HepG2 (cell line): ENCODE data around the gene SRCAP. TPM values are rescaled to one million over a fixed set of nuclear protein-coding genes. Genes with fewer than 3 reads are reported as not detected.

ENCODE experiments used
- ATF4 ChIP-seq, 2 experiments: fragments of 450-650 bp in 1 of 2; sonication (generic) in 1 of 2; formaldehyde crosslinking; IDR thresholded peaks; 2 replicates each; pipeline versions ENCODE4 v1.5.0 to v1.8.0; 2020 to 2022; ENCODE audit warnings: mild to moderate bottlenecking in 1 of 2, missing genetic modification reagents in 1 of 2
- HDAC1 ChIP-seq: sonication (generic); formaldehyde crosslinking; IDR thresholded peaks from 2 replicates; pipeline ENCODE4 v1.5.1; 2020; ENCODE audit warnings: mild to moderate bottlenecking, missing genetic modification reagents
- HOXA7 ChIP-seq: sonication (generic); formaldehyde crosslinking; IDR thresholded peaks from 2 replicates; pipeline ENCODE4 v1.8.1; 2022; ENCODE audit warnings: mild to moderate bottlenecking, missing genetic modification reagents, moderate library complexity
- SP140L ChIP-seq: sonication (generic); formaldehyde crosslinking; IDR thresholded peaks from 2 replicates; pipeline ENCODE4 v1.4.0; 2020; ENCODE audit warnings: missing genetic modification reagents, borderline replicate concordance
- TBL1XR1 ChIP-seq: fragments of 150-350 bp; IDR thresholded peaks from 2 replicates; pipeline ENCODE4 v1.6.1; 2014; ENCODE audit warnings: borderline replicate concordance, low read length; ENCODE audit not compliant: partially characterized antibody
- TFE3 ChIP-seq: IDR thresholded peaks from 2 replicates; pipeline ENCODE4 v1.6.1; 2016
- ZBED4 ChIP-seq: sonication (generic); formaldehyde crosslinking; IDR thresholded peaks from 2 replicates; pipeline ENCODE4 v1.4.0; 2020; ENCODE audit warnings: missing genetic modification reagents, borderline replicate concordance
- ZBTB38 ChIP-seq: sonication (generic); formaldehyde crosslinking; IDR thresholded peaks from 2 replicates; pipeline ENCODE4 v1.5.1; 2020; ENCODE audit warnings: mild to moderate bottlenecking, missing genetic modification reagents
- ZBTB49 ChIP-seq: sonication (generic); formaldehyde crosslinking; IDR thresholded peaks from 2 replicates; pipeline ENCODE4 v1.4.0; 2020; ENCODE audit warnings: missing genetic modification reagents, borderline replicate concordance
- ZFP36 ChIP-seq: fragments of 150-350 bp; IDR thresholded peaks from 2 replicates; pipeline ENCODE4 v1.6.1; 2018; ENCODE audit warnings: borderline replicate concordance, low read length, low read depth; ENCODE audit not compliant: partially characterized antibody
- ZNF136 ChIP-seq: sonication (generic); formaldehyde crosslinking; IDR thresholded peaks from 2 replicates; pipeline ENCODE4 v1.8.1; 2022; ENCODE audit warnings: low read depth, mild to moderate bottlenecking, moderate library complexity, missing genetic modification reagents
- ZNF432 ChIP-seq: sonication (generic); formaldehyde crosslinking; IDR thresholded peaks from 2 replicates; pipeline ENCODE4 v1.5.0; 2020; ENCODE audit warnings: missing genetic modification reagents, mild to moderate bottlenecking, borderline replicate concordance
- ZNF570 ChIP-seq: sonication (generic); formaldehyde crosslinking; IDR thresholded peaks from 2 replicates; pipeline ENCODE4 v1.4.0; 2020; ENCODE audit warnings: mild to moderate bottlenecking, missing genetic modification reagents, borderline replicate concordance
- ZNF589 ChIP-seq: sonication (generic); formaldehyde crosslinking; conservative IDR thresholded peaks from 2 replicates; pipeline ENCODE4 v1.8.0; 2022; ENCODE audit warnings: mild to moderate bottlenecking, moderate library complexity, missing genetic modification reagents
- ZNF629 ChIP-seq: sonication (generic); formaldehyde crosslinking; conservative IDR thresholded peaks from 2 replicates; pipeline ENCODE4 v1.5.0; 2020; ENCODE audit warnings: missing genetic modification reagents
- ZNF639 ChIP-seq: conservative IDR thresholded peaks from 2 replicates; pipeline ENCODE4 v1.6.1; 2018; ENCODE audit warnings: missing genetic modification reagents
- polyA plus RNA-seq, 8 experiments: library from polyadenylated mRNA; depleted of rRNA in 3 of 8; stranded (reverse) in 7 of 8; unstranded in 1 of 8; fragments of >200 nt; fragmentation: Illumina TruSeq in 4 of 8; extraction: Trizol in 4 of 8; gene quantifications; 2 replicates each; pipeline versions ENCODE4 v1.2.1 to v1.2.3, GENCODE V29; 2011 to 2016; ENCODE audit warnings: low read depth in 4 of 8, missing spikeins in 1 of 8, mixed read lengths in 1 of 8; ENCODE audit not compliant: insufficient read depth in 1 of 8
- total RNA-seq, 5 experiments: library from RNA; depleted of rRNA; stranded (reverse); fragments of >200 nt; fragmentation: Illumina TruSeq; extraction: Trizol; gene quantifications; 2 replicates each; pipeline ENCODE4 v1.2.3, GENCODE V29; 2016; ENCODE audit warnings: low read depth in 1 of 5

SRCAP gene
- total and polyA plus RNA-seq, 2 of the 13 experiments (the other 11 are each of a cell fraction or from before 2014, with no cell fraction given): 4.9 to 9.0 TPM

GRCh38 chr16:30698816-30699614, at the start of gene SRCAP (continued):
- no peak; the same call in 1 of the 2 replicates for TF ChIP-seq TFE3 (CRISPR knock-in tag)
- no peak for TF ChIP-seq HOXA7 (CRISPR knock-in tag)
- TF ChIP-seq ZBED4 (CRISPR knock-in tag): peak; percentile 61; the same call in 1 of the 2 replicates
- TF ChIP-seq ZNF570 (CRISPR knock-in tag): no peak
- TF ChIP-seq ZFP36: no peak
- TF ChIP-seq ZNF629 (CRISPR knock-in tag): no peak
- TF ChIP-seq ZNF136 (CRISPR knock-in tag): no peak
- no peak for TF ChIP-seq SP140L
- no peak; a peak in 1 of 4 replicates for TF ChIP-seq ATF4 (CRISPR knock-in tag; IDR thresholded peaks at IDR 0.05)
- peak; percentile 80; the same call in 1 of the 2 replicates for TF ChIP-seq HDAC1 (CRISPR knock-in tag)
- no peak; the same call in 1 of the 2 replicates for TF ChIP-seq ZBTB49 (CRISPR knock-in tag)
- TF ChIP-seq ZNF589 (CRISPR knock-in tag): no peak
- TF ChIP-seq TBL1XR1: peak; percentile 74
- no peak; the same call in 1 of the 2 replicates for TF ChIP-seq ZBTB38 (CRISPR knock-in tag)
- TF ChIP-seq ZNF432 (CRISPR knock-in tag): no peak
- TF ChIP-seq ZNF639 (CRISPR knock-in tag): no peak
